CD4-positive, CD25-positive, alpha-beta regulatory T cell (primary cell): ENCODE measurements around the gene TACC3. TPM values are rescaled to one million over a fixed set of nuclear protein-coding genes. Genes with fewer than 3 reads are reported as not detected.

Experiments
- ATAC-seq, 2 donors: fragments of 150-1000 bp; cut with Tn5 transposase; one replicate each; pipeline ENCODE4 v1.10.0; 2021; ENCODE audit warnings: low read depth in 2 of 2, moderate number of reproducible peaks in 2 of 2, moderate library complexity in 1 of 2
- DNase-seq, 3 donors: peaks; one replicate each; pipeline versions ENCODE4 v3.0.0 to v3.0.0-alpha.2; 2012 to 2022; ENCODE audit warnings: mixed read lengths in 1 of 3
- H3K27ac ChIP-seq: one replicate; pipeline ENCODE4 v1.7.0; 2013; ENCODE audit warnings: mild to moderate bottlenecking, low read length; ENCODE audit not compliant: insufficient read depth, poor library complexity, severe bottlenecking
- H3K27me3 ChIP-seq: one replicate; pipeline ENCODE4 v1.7.0; 2013; ENCODE audit warnings: low read length; ENCODE audit not compliant: control insufficient read depth, insufficient read depth
- H3K36me3 ChIP-seq: one replicate; pipeline ENCODE4 v1.7.0; 2013; ENCODE audit warnings: mild to moderate bottlenecking, low read length, moderate library complexity; ENCODE audit not compliant: control insufficient read depth, insufficient read depth
- H3K4me1 ChIP-seq: 2 replicates; pipeline ENCODE4 v1.7.0; 2013; ENCODE audit warnings: mild to moderate bottlenecking, low read length; ENCODE audit not compliant: insufficient read depth, control insufficient read depth, poor library complexity, severe bottlenecking
- H3K4me3 ChIP-seq: one replicate; pipeline ENCODE4 v1.7.0; 2013; ENCODE audit warnings: low read depth, mild to moderate bottlenecking, low read length, moderate library complexity
- H3K9me3 ChIP-seq, 2 experiments: 1 replicate in 1 of 2; 2 replicates in 1 of 2; pipeline ENCODE4 v1.7.0; 2013; ENCODE audit warnings: low read length in 2 of 2, mild to moderate bottlenecking in 1 of 2, moderate library complexity in 1 of 2; ENCODE audit not compliant: control insufficient read depth in 2 of 2
- H3K27ac Mint-ChIP-seq, 3 donors: one replicate each; pipeline ENCODE4 v1.8.0; 2020 to 2022; ENCODE audit warnings: mild to moderate bottlenecking in 3 of 3, mixed read lengths in 3 of 3, moderate library complexity in 2 of 3
- H3K27me3 Mint-ChIP-seq: one replicate; pipeline ENCODE4 v1.8.0; 2022; ENCODE audit warnings: mild to moderate bottlenecking, mixed read lengths
- H3K36me3 Mint-ChIP-seq: one replicate; pipeline ENCODE4 v1.8.0; 2020; ENCODE audit warnings: mixed read lengths
- H3K4me1 Mint-ChIP-seq, 4 donors: one replicate each; pipeline ENCODE4 v1.8.0; 2020 to 2022; ENCODE audit warnings: mixed read lengths in 4 of 4, mild to moderate bottlenecking in 1 of 4
- H3K4me3 Mint-ChIP-seq, 4 donors: one replicate each; pipeline ENCODE4 v1.8.0; 2020 to 2022; ENCODE audit warnings: mild to moderate bottlenecking in 4 of 4, mixed read lengths in 4 of 4, moderate library complexity in 3 of 4
- H3K9me3 Mint-ChIP-seq, 7 donors: one replicate each; pipeline ENCODE4 v1.8.0; 2020 to 2022; ENCODE audit warnings: mixed read lengths in 7 of 7, mild to moderate bottlenecking in 3 of 7, moderate library complexity in 2 of 7
- polyA plus RNA-seq, 4 donors: library from polyadenylated mRNA; unstranded; fragments of 300-500 nt; fragmentation: Illumina TruSeq; gene quantifications; one replicate each; pipeline ENCODE4 v1.2.3, GENCODE V29; 2021
- total RNA-seq: library from RNA; stranded (reverse); gene quantifications from one replicate; pipeline ENCODE4 v1.2.3, GENCODE V29; 2022

TACC3 gene
- total and polyA plus RNA-seq, 5 donors from 2014 or later, result 62.0 to 111 (median 68.8) TPM

DNA sequence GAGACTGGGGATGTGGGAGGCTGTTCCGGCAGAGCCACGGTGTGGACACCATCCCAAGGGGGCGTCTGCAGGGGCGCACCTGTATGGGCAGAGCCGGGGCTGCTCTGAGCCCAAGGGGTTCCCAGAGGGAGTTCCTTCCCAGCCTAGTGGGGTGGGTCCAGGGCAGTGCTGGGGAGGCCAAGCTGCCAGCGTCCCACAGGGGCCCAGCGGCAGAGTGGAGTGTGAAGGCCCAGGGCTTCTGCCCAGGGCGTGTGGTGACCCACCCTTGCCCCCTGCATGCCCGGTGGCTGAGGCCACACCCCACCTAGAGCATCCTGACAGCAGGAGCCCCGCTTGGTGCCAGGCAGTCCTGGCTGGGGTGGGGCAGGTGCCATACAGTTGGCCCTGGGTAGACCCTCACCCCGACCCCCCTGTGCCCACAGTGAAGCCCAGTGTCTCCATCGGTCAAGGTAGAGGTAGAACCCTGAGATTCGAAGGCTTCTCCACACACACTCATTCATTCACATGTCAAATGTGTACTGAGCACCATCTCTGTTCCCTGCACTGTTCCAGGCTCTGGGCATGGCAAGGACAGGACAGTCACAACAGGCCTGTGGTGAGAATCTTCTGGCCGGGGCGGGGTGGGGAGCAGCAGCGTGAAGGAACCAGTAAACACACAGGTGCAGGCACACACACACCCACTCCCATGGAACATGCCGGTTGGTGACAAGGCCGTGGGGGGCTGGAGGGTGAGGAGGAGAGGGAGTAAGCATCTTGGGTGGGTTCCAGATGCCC is 29.2 kb downstream of the TACC3 start:
- no peak for ATAC-seq
- H3K36me3 Mint-ChIP-seq, result no peaks in the 10 kb centered on the region
- H3K9me3 Mint-ChIP-seq, result no peaks in the 10 kb centered on the region
- peak overlapping the region in 1 of 4 donors; percentile 41 for H3K4me3 Mint-ChIP-seq
- peaks cover 0 to 3% (median 0%) of the 10 kb centered on the region in 4 donors for H3K4me1 Mint-ChIP-seq
- peaks cover 25% of the 10 kb centered on the region for H3K4me1 ChIP-seq
- no peak overlapping the region for H3K4me3 ChIP-seq
- peak overlapping the region in 1 of 3 donors; percentile 20 for H3K27ac Mint-ChIP-seq
- H3K27me3 ChIP-seq, result no peaks in the 10 kb centered on the region
- DNase-seq, result no peak
- H3K9me3 ChIP-seq, result no peaks in the 10 kb centered on the region
- H3K27me3 Mint-ChIP-seq, result no peaks in the 10 kb centered on the region
- H3K36me3 ChIP-seq, result no peaks in the 10 kb centered on the region
- H3K27ac ChIP-seq, result no peak overlapping the region

- no peaks in the 10 kb centered on the region for H3K36me3 ChIP-seq
- Mint-ChIP-seq H3K36me3 (no peaks in the 10 kb centered on the region), H3K9me3 (no peaks in the 10 kb centered on the region), H3K27ac (no peak overlapping the region), H3K27me3 (no peaks in the 10 kb centered on the region), H3K4me3 (no peak overlapping the region), H3K4me1 (peaks cover 0 to 3% (median 0%) of the 10 kb centered on the region in 4 donors)
- H3K27me3 ChIP-seq, result no peaks in the 10 kb centered on the region
- DNase-seq (no peak), ATAC-seq (no peak)
- no peak overlapping the region for H3K4me3 ChIP-seq
- H3K4me1 ChIP-seq, result peaks cover 23% of the 10 kb centered on the region
- no peaks in the 10 kb centered on the region for H3K9me3 ChIP-seq
- no peak overlapping the region for H3K27ac ChIP-seq
These were observed 30.0 kb downstream of the TACC3 start for GRCh38 chr4:1751155-1751918.

GRCh38 chr4:1751919-1752283 is 30.6 kb downstream of the TACC3 start:
- Mint-ChIP-seq H3K4me3 (no peak overlapping the region), H3K4me1 (peaks cover 0 to 3% (median 0%) of the 10 kb centered on the region in 4 donors), H3K27me3 (no peaks in the 10 kb centered on the region), H3K27ac (no peak overlapping the region), H3K36me3 (no peaks in the 10 kb centered on the region), H3K9me3 (no peaks in the 10 kb centered on the region)
- ATAC-seq, result no peak
- Histone ChIP-seq H3K27me3 (no peaks in the 10 kb centered on the region), H3K4me3 (no peak overlapping the region), H3K27ac (no peak overlapping the region), H3K4me1 (peaks cover 23% of the 10 kb centered on the region), H3K9me3 (no peaks in the 10 kb centered on the region), H3K36me3 (no peaks in the 10 kb centered on the region)
- DNase-seq, result no peak

DNA sequence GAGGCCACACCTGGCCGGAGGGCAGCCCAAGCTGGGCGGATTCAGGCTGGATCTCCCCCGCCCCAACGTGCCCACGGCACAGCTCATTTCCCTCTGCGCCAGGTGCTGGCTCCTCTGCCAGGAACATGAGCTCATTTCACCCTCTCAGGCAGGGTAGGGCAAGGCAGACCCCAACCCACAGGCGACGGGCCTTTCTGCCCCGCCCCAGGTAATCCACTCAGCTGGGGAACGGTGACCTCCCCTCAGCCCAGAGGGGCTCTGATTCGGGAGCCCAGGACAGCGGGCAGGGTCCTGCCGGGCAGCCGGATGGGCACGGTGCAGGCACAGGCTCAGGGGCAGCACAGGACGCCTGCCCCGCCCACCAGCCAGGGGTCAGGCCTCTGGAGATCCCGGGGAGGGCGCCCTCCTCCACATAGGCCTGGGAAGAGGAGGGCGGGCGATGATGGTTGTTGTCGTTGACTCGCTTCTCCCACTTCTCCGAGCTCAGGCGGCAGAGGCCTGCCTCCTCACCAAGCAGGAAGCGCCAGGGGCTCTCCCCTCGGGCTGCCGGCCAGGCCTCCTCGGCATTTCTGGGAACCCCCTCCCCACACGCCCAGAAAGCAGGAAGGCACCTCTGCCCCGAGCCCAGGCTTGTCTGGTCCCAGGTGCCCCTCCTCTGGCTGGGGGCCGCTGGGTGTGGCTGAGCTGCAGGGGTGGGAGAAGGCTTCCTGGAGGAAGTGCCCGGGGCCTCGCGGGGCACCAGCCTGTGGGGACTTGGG is 31.1 kb downstream of the TACC3 start:
- no peaks in the 10 kb centered on the region for H3K27me3 ChIP-seq
- Mint-ChIP-seq H3K4me1 (peaks cover 0 to 3% (median 0%) of the 10 kb centered on the region in 4 donors), H3K9me3 (no peaks in the 10 kb centered on the region), H3K27me3 (no peaks in the 10 kb centered on the region), H3K27ac (no peak overlapping the region), H3K36me3 (no peaks in the 10 kb centered on the region), H3K4me3 (no peak overlapping the region)
- H3K4me1 ChIP-seq, result peaks cover 23% of the 10 kb centered on the region
- ATAC-seq (peak; percentile 10 to 21), DNase-seq (peak in 2 of 3 donors; percentile 21 to 67)
- no peak overlapping the region for H3K27ac ChIP-seq
- H3K36me3 ChIP-seq, result no peaks in the 10 kb centered on the region
- no peaks in the 10 kb centered on the region for H3K9me3 ChIP-seq
- H3K4me3 ChIP-seq, result no peak overlapping the region

DNA sequence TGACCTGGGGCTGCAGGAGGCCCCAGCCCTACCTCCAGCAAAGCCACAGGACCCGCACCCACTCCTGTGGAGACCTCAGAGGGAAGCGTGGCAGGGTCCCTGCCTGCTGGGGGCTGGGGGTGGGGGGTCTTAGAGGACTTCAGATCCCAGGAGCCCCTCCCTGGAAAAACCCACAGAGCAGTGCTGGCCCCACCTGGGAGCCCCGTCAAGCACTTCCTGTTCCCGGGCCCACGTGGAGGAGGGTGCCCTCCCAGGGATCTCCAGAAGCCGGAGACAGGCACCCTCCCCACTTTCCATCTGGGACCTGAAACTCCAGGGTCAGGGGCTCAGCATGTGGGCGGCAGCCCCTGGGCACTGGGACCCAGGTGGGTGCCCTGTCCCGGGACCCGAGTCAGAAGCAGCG is 32.0 kb downstream of the TACC3 start:
- Mint-ChIP-seq H3K36me3 (no peaks in the 10 kb centered on the region), H3K27ac (no peak overlapping the region), H3K4me3 (no peak overlapping the region), H3K4me1 (peaks cover 0 to 3% (median 0%) of the 10 kb centered on the region in 4 donors), H3K9me3 (no peaks in the 10 kb centered on the region), H3K27me3 (no peaks in the 10 kb centered on the region)
- Histone ChIP-seq H3K27ac (no peak overlapping the region), H3K36me3 (no peaks in the 10 kb centered on the region), H3K4me1 (peaks cover 22% of the 10 kb centered on the region), H3K9me3 (no peaks in the 10 kb centered on the region), H3K27me3 (no peaks in the 10 kb centered on the region), H3K4me3 (no peak overlapping the region)
- DNase-seq (no peak), ATAC-seq (no peak)

DNA sequence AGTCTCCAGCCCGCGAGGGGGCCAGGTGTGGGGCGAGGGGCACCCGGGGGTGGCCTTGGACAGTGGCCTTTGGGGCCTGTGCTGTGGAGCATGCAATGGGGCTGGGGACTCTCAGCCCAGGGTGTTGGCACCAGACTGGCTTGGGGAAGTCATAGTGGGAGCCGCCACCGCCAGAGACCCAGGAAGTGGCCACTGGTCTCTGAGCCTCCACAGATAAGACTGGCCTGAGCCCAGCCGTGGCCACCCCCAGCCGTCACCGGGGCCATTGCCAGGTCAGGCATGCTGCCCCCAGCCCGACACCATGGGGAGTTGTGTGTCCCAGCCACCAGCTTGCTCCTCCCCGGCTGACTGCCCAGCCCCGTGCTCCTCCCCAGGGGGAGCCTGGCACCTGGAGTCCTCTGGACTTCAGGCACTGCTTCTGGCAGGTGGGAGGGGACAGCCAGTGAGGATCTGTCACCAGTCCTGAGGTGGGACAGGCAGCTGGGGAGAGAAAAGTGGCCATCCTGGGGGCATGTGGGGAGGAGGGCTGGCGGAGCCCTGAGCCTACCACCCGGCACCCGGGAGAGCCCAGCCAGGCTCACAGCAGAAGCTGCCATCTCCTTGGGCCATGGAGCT is 32.5 kb downstream of the TACC3 start:
- H3K27me3 ChIP-seq, result no peaks in the 10 kb centered on the region
- H3K9me3 ChIP-seq, result no peaks in the 10 kb centered on the region
- H3K27ac Mint-ChIP-seq, result no peak overlapping the region
- peaks cover 18% of the 10 kb centered on the region for H3K4me1 ChIP-seq
- peaks cover 0 to 3% (median 0%) of the 10 kb centered on the region in 4 donors for H3K4me1 Mint-ChIP-seq
- no peaks in the 10 kb centered on the region for H3K9me3 Mint-ChIP-seq
- H3K36me3 ChIP-seq, result no peaks in the 10 kb centered on the region
- no peaks in the 10 kb centered on the region for H3K27me3 Mint-ChIP-seq
- H3K4me3 ChIP-seq, result no peak overlapping the region
- H3K36me3 Mint-ChIP-seq, result no peaks in the 10 kb centered on the region
- no peak overlapping the region for H3K27ac ChIP-seq
- ATAC-seq, result no peak
- H3K4me3 Mint-ChIP-seq, result no peak overlapping the region
- DNase-seq, result no peak

DNA sequence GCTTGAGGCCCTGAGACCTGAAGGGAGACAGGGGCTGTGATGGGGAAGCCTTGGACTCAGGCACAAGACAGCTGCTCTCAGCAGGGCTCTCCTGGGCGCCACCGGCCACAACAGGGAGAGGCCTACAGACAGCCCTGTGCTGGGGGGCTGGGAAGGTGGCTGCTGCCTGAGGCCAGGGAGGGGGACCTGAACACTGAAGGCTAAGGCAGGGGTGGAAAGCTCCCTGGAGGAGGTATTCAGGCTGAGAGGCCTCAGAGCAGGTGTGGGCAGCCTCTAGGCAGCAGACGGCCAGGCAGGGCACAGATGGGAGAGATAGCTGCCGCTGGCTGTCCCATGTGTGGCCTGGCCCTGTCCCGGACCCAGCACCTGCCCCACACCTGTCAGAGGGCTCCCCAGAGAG is 33.0 kb downstream of the TACC3 start:
- Mint-ChIP-seq H3K9me3 (no peaks in the 10 kb centered on the region), H3K27ac (no peak overlapping the region), H3K36me3 (no peaks in the 10 kb centered on the region), H3K27me3 (no peaks in the 10 kb centered on the region), H3K4me3 (no peak overlapping the region), H3K4me1 (peaks cover 0 to 3% (median 0%) of the 10 kb centered on the region in 4 donors)
- peaks cover 18% of the 10 kb centered on the region for H3K4me1 ChIP-seq
- no peaks in the 10 kb centered on the region for H3K27me3 ChIP-seq
- no peak overlapping the region for H3K4me3 ChIP-seq
- no peaks in the 10 kb centered on the region for H3K9me3 ChIP-seq
- DNase-seq, result no peak
- ATAC-seq, result no peak
- H3K27ac ChIP-seq, result no peak overlapping the region
- H3K36me3 ChIP-seq, result no peaks in the 10 kb centered on the region
